CD14-positive monocyte (primary cell): ENCODE measurements around the gene SKIDA1. TPM values are rescaled to one million over a fixed set of nuclear protein-coding genes. Genes with fewer than 3 reads are reported as not detected.

Experiments used
- DNase-seq, 3 donors: peaks; one replicate each; pipeline ENCODE4 v3.0.0-alpha.2; 2011 to 2022
- H2AFZ ChIP-seq: 2 replicates; pipeline ENCODE4 v1.6.0; 2012; ENCODE audit warnings: mild to moderate bottlenecking, low read depth, low read length, inconsistent platforms; ENCODE audit not compliant: insufficient read depth, poor library complexity, severe bottlenecking
- H3K27ac ChIP-seq, 2 donors: 1 replicate in 1 of 2; 2 replicates in 1 of 2; pipeline ENCODE4 v1.5.1; 2012 to 2013; ENCODE audit warnings: low read length in 2 of 2, control low read depth in 1 of 2, inconsistent platforms in 1 of 2, low read depth in 1 of 2, mild to moderate bottlenecking in 1 of 2
- H3K27me3 ChIP-seq, 2 donors: one replicate each; pipeline versions ENCODE4 v1.6.0 to v1.6.1; 2011 to 2013; ENCODE audit warnings: low read length in 2 of 2; ENCODE audit not compliant: control insufficient read depth in 2 of 2, insufficient read depth in 2 of 2
- H3K36me3 ChIP-seq, 2 donors: replicated peaks in 1 of 2; 1 replicate in 1 of 2; 2 replicates in 1 of 2; pipeline versions ENCODE4 v1.5.1 to v1.6.1; 2012 to 2013; ENCODE audit warnings: low read length in 2 of 2, control low read depth in 1 of 2, inconsistent platforms in 1 of 2, mild to moderate bottlenecking in 1 of 2; ENCODE audit not compliant: insufficient read depth in 2 of 2, control insufficient read depth in 1 of 2
- H3K4me1 ChIP-seq, 2 donors: 1 replicate in 1 of 2; 2 replicates in 1 of 2; pipeline versions ENCODE4 v1.5.1 to v1.6.1; 2012 to 2013; ENCODE audit warnings: low read length in 2 of 2, control low read depth in 1 of 2, inconsistent platforms in 1 of 2, mild to moderate bottlenecking in 1 of 2, moderate library complexity in 1 of 2; ENCODE audit not compliant: insufficient read depth in 2 of 2, control insufficient read depth in 1 of 2
- H3K4me2 ChIP-seq: replicated peaks from 2 replicates; pipeline ENCODE3; 2012; ENCODE audit warnings: low read length, moderate library complexity, mild to moderate bottlenecking; ENCODE audit not compliant: poor library complexity, severe bottlenecking; ENCODE audit errors: extremely low read depth
- H3K4me3 ChIP-seq, 3 experiments: fragments of 200-600 bp in 1 of 3; sonication (generic) in 1 of 3; replicated peaks in 1 of 3; 1 replicate in 2 of 3; 2 replicates in 1 of 3; pipeline ENCODE4 v1.5.1; 2011 to 2013; ENCODE audit warnings: low read length in 3 of 3, mild to moderate bottlenecking in 3 of 3, control low read depth in 2 of 3, low read depth in 2 of 3, inconsistent platforms in 1 of 3, moderate library complexity in 1 of 3
- H3K79me2 ChIP-seq: 2 replicates; pipeline ENCODE4 v1.6.0; 2012; ENCODE audit warnings: mild to moderate bottlenecking, control low read depth, inconsistent platforms, low read length, moderate library complexity; ENCODE audit not compliant: insufficient read depth
- H3K9ac ChIP-seq: 2 replicates; pipeline ENCODE4 v1.6.0; 2017; ENCODE audit warnings: low read length, mild to moderate bottlenecking; ENCODE audit not compliant: insufficient read depth, poor library complexity, severe bottlenecking
- H3K9me3 ChIP-seq, 2 donors: replicated peaks in 1 of 2; 1 replicate in 1 of 2; 2 replicates in 1 of 2; pipeline versions ENCODE4 v1.5.1 to v1.6.1; 2012 to 2013; ENCODE audit warnings: low read length in 2 of 2, control low read depth in 1 of 2; ENCODE audit not compliant: control insufficient read depth in 1 of 2, insufficient read depth in 1 of 2
- H4K20me1 ChIP-seq: 2 replicates; pipeline ENCODE4 v1.6.0; 2012; ENCODE audit warnings: mild to moderate bottlenecking, low read length, control low read depth, moderate library complexity; ENCODE audit not compliant: insufficient read depth
- H3K27ac Mint-ChIP-seq, 7 donors: one replicate each; pipeline ENCODE4 v1.8.0; 2020; ENCODE audit warnings: mild to moderate bottlenecking in 7 of 7, mixed read lengths in 7 of 7, moderate library complexity in 6 of 7, inconsistent platforms in 2 of 7
- H3K27me3 Mint-ChIP-seq, 3 donors: one replicate each; pipeline ENCODE4 v1.8.0; 2021 to 2022; ENCODE audit warnings: low read depth in 3 of 3, mild to moderate bottlenecking in 3 of 3, mixed read lengths in 3 of 3, moderate library complexity in 3 of 3, inconsistent platforms in 1 of 3
- H3K36me3 Mint-ChIP-seq, 2 donors: one replicate each; pipeline ENCODE4 v1.8.0; 2020; ENCODE audit warnings: mixed read lengths in 2 of 2, inconsistent platforms in 1 of 2, mild to moderate bottlenecking in 1 of 2
- H3K4me1 Mint-ChIP-seq: one replicate; pipeline ENCODE4 v1.8.0; 2020; ENCODE audit warnings: mild to moderate bottlenecking, mixed read lengths
- H3K4me3 Mint-ChIP-seq, 2 donors: one replicate each; pipeline ENCODE4 v1.8.0; 2020; ENCODE audit warnings: mild to moderate bottlenecking in 2 of 2, mixed read lengths in 2 of 2, moderate library complexity in 1 of 2
- H3K9me3 Mint-ChIP-seq, 7 donors: one replicate each; pipeline ENCODE4 v1.8.0; 2020 to 2022; ENCODE audit warnings: mixed read lengths in 7 of 7, mild to moderate bottlenecking in 6 of 7, moderate library complexity in 6 of 7, inconsistent platforms in 2 of 7
- CTCF ChIP-seq: fragments of 200-600 bp; IDR thresholded peaks from one replicate; pipeline ENCODE4 v1.8.0; 2022; ENCODE audit warnings: antibody characterized with exemption, mild to moderate bottlenecking
- WGBS: methylation state at CpG from one replicate; pipeline ENCODE4 v1.1.5; 2013; ENCODE audit warnings: missing lambda C conversion rate; ENCODE audit not compliant: insufficient coverage; 5-methylcytosine and 5-hydroxymethylcytosine counted together
- intact Hi-C, 2 donors: fragments of 100-400 bp; cut with micrococcal nuclease; formaldehyde crosslinking; loops; one replicate each; pipeline versions ENCODE4 v1.15.0 to v1.15.1; 2023
- polyA plus RNA-seq, 3 donors: library from polyadenylated mRNA; depleted of rRNA in 1 of 3; unstranded in 2 of 3; stranded (reverse) in 1 of 3; fragments of 300-500 nt in 2 of 3; fragments of >200 nt in 1 of 3; fragmentation: Illumina TruSeq in 2 of 3; gene quantifications; 1 replicate in 2 of 3; 2 replicates in 1 of 3; pipeline ENCODE4 v1.2.3, GENCODE V29; 2012 to 2021

Gene SKIDA1
- polyA plus RNA-seq, 3 donors = 0.04 to 0.15 TPM; not detected in 1

- H4K20me1 ChIP-seq = no peaks in the 10 kb centered on the region
- H3K27me3 Mint-ChIP-seq = peaks cover 0 to 14% (median 0%) of the 10 kb centered on the region in 3 donors
- no CpG with 5 or more reads among the region's 4 CpGs for WGBS
These were observed 52.3 kb downstream of the SKIDA1 start for GRCh38 chr10:21473135-21473534.

GRCh38 chr10:21468086-21468485 is 57.4 kb downstream of the SKIDA1 start:
- Histone ChIP-seq H2AFZ (no peak overlapping the region), H3K4me3 (no peak overlapping the region), H3K36me3 (no peaks in the 10 kb centered on the region), H4K20me1 (no peaks in the 10 kb centered on the region), H3K9ac (no peak overlapping the region), H3K79me2 (no peaks in the 10 kb centered on the region), H3K9me3 (no peaks in the 10 kb centered on the region), H3K4me2 (no peak overlapping the region), H3K27ac (no peak overlapping the region), H3K4me1 (no peaks in the 10 kb centered on the region), H3K27me3 (no peaks in the 10 kb centered on the region)
- no peak for DNase-seq
- Mint-ChIP-seq H3K4me3 (no peak overlapping the region), H3K9me3 (peaks cover 0 to 3% (median 0%) of the 10 kb centered on the region in 7 donors), H3K27ac (no peak overlapping the region), H3K4me1 (no peaks in the 10 kb centered on the region), H3K27me3 (peaks cover 0 to 14% (median 0%) of the 10 kb centered on the region in 3 donors), H3K36me3 (no peaks in the 10 kb centered on the region)
- intact Hi-C loops = no loop called here
- no peak for TF ChIP-seq CTCF
- no CpG with 5 or more reads among the region's 3 CpGs for WGBS

More at GRCh38 chr10:21473135-21473534, 52.3 kb downstream of the SKIDA1 start:
- intact Hi-C loops = no loop called here
- no peak for DNase-seq
- no peaks in the 10 kb centered on the region for H3K36me3 ChIP-seq
- H3K4me2 ChIP-seq = no peak overlapping the region
- H2AFZ ChIP-seq = no peak overlapping the region
- no peak overlapping the region for H3K4me3 ChIP-seq
- Mint-ChIP-seq H3K27ac (no peak overlapping the region), H3K4me3 (no peak overlapping the region), H3K9me3 (peaks cover 0 to 3% (median 0%) of the 10 kb centered on the region in 7 donors), H3K4me1 (no peaks in the 10 kb centered on the region), H3K36me3 (no peaks in the 10 kb centered on the region)
- no peak for TF ChIP-seq CTCF
- no peaks in the 10 kb centered on the region for H3K27me3 ChIP-seq
- no peak overlapping the region for H3K27ac ChIP-seq
- no peaks in the 10 kb centered on the region for H3K79me2 ChIP-seq
- H3K4me1 ChIP-seq = no peaks in the 10 kb centered on the region
- no peak overlapping the region for H3K9ac ChIP-seq
- H3K9me3 ChIP-seq = no peaks in the 10 kb centered on the region
